HepG2 (cell line): Measurements from ENCODE around the gene ATP2B2. TPM values are rescaled to one million over a fixed set of nuclear protein-coding genes. Genes with fewer than 3 reads are reported as not detected.
A peak's percentile ranks its signal among the peaks of the same experiment; 100 is the strongest.

Experiments used
- ATAC-seq: fragments of 200-7000 bp; cut with Tn5 transposase; 3 replicates; pipeline ENCODE4 v1.9.1; 2020; ENCODE audit warnings: mild to moderate bottlenecking, moderate library complexity
- BruUV-seq: library from RNA; stranded (reverse); fragments of 400-500 nt; replicated peaks from 2 replicates; lab custom pipeline; 2021; lab: Mats Ljungman, UMichigan
- CTCF ChIA-PET: fragments of 300-600 bp; formaldehyde crosslinking; extraction: SDS; loops from one replicate; lab custom pipeline; 2021; ENCODE audit warnings: low total read pairs, inconsistent platforms, low intra/inter-chr PET ratio; lab: Yijun Ruan, JAX
- POLR2A ChIA-PET: fragments of 350-600 bp; sonication (Branson Sonifier 250); formaldehyde crosslinking; loops from one replicate; lab custom pipeline; 2020; ENCODE audit warnings: antibody characterized with exemption, inconsistent platforms; lab: Yijun Ruan, JAX
- DNase-seq: peaks from one replicate; pipeline ENCODE4 v3.0.0-alpha.2; 2015; ENCODE audit warnings: low spot score
- FAIRE-seq: peaks from 3 replicates; lab custom pipeline; 2011; peaks lifted over from hg19 to GRCh38; lab: Jason Lieb, UNC
- H2AFZ ChIP-seq: one replicate; pipeline ENCODE4 v1.6.1; 2011; ENCODE audit warnings: low read length, inconsistent platforms
- H3K27ac ChIP-seq: fragments of 300-600 bp; 3 replicates; pipeline ENCODE4 v1.8.0; 2011; ENCODE audit warnings: mixed run types, mild to moderate bottlenecking, mixed read lengths, low read length, inconsistent platforms; ENCODE audit not compliant: insufficient read depth; ENCODE audit errors: extremely low read length
- H3K27me3 ChIP-seq, 2 experiments: fragments of 200-600 bp in 1 of 2; 2 replicates in 1 of 2; 3 replicates in 1 of 2; pipeline versions ENCODE4 v1.6.0 to v1.8.0; 2011; ENCODE audit warnings: low read length in 2 of 2, mild to moderate bottlenecking in 2 of 2, moderate library complexity in 2 of 2, inconsistent platforms in 1 of 2; ENCODE audit not compliant: insufficient read depth in 2 of 2, control insufficient read depth in 1 of 2
- H3K36me3 ChIP-seq, 2 experiments: fragments of 200-600 bp in 1 of 2; replicated peaks in 1 of 2; 2 replicates in 1 of 2; 3 replicates in 1 of 2; pipeline versions ENCODE4 v1.5.1 to v1.8.0; 2011; ENCODE audit warnings: low read length in 2 of 2, inconsistent platforms in 1 of 2; ENCODE audit not compliant: insufficient read depth in 2 of 2, control insufficient read depth in 1 of 2
- H3K4me1 ChIP-seq: 2 replicates; pipeline ENCODE4 v1.5.1; 2012; ENCODE audit warnings: low read length, inconsistent platforms; ENCODE audit not compliant: insufficient read depth
- H3K4me2 ChIP-seq: 2 replicates; pipeline ENCODE4 v1.6.0; 2011; ENCODE audit warnings: low read depth, low read length, inconsistent platforms
- H3K4me3 ChIP-seq, 3 experiments: fragments of 200-600 bp in 1 of 3; sonication (generic), shearing (Covaris generic) in 1 of 3; replicated peaks in 1 of 3; 2 replicates each; pipeline ENCODE4 v1.5.1; 2011 to 2016; ENCODE audit warnings: low read length in 3 of 3, inconsistent platforms in 2 of 3, low read depth in 2 of 3, mild to moderate bottlenecking in 2 of 3, control low read depth in 1 of 3, mixed read lengths in 1 of 3; ENCODE audit not compliant: insufficient read depth in 1 of 3
- H3K79me2 ChIP-seq: one replicate; pipeline ENCODE4 v1.6.1; 2011; ENCODE audit warnings: low read length, inconsistent platforms; ENCODE audit not compliant: insufficient read depth
- H3K9ac ChIP-seq: 2 replicates; pipeline ENCODE4 v1.6.0; 2011; ENCODE audit warnings: mild to moderate bottlenecking, low read depth, low read length, inconsistent platforms; ENCODE audit not compliant: insufficient read depth
- H3K9me3 ChIP-seq: 2 replicates; pipeline ENCODE4 v1.5.1; 2012; ENCODE audit warnings: mild to moderate bottlenecking, low read length
- H4K20me1 ChIP-seq: 2 replicates; pipeline ENCODE4 v1.6.0; 2011; ENCODE audit warnings: inconsistent platforms, mild to moderate bottlenecking, low read length, moderate library complexity; ENCODE audit not compliant: insufficient read depth
- HNRNPK ChIP-seq: fragments of 200-400 bp; formaldehyde crosslinking; IDR thresholded peaks from 2 replicates; pipeline ENCODE4 v1.6.1; 2018; ENCODE audit warnings: low read length, low read depth, moderate library complexity, mild to moderate bottlenecking; ENCODE audit not compliant: poor library complexity, severe bottlenecking
- NKX3-1 ChIP-seq: sonication (generic); formaldehyde crosslinking; IDR thresholded peaks from 2 replicates; pipeline ENCODE4 v1.5.0; 2020; ENCODE audit warnings: missing genetic modification reagents
- PCBP1 ChIP-seq: fragments of 200-400 bp; formaldehyde crosslinking; IDR thresholded peaks from 2 replicates; pipeline ENCODE4 v1.6.1; 2017; ENCODE audit warnings: mild to moderate bottlenecking, low read depth, low read length, borderline replicate concordance
- ZBTB21 ChIP-seq: sonication (generic); formaldehyde crosslinking; IDR thresholded peaks from 2 replicates; pipeline ENCODE4 v1.4.0; 2020; ENCODE audit warnings: missing genetic modification reagents
- ZNF83 ChIP-seq: sonication (generic); formaldehyde crosslinking; IDR thresholded peaks from 2 replicates; pipeline ENCODE4 v1.4.0; 2020; ENCODE audit warnings: missing genetic modification reagents, mild to moderate bottlenecking, borderline replicate concordance
- whole genome bisulfite sequencing: methylation state at CpG from one replicate; pipeline ENCODE4 v1.1.6; 2017; ENCODE audit warnings: low lambda C conversion rate; 5-methylcytosine and 5-hydroxymethylcytosine counted together
- in situ Hi-C: cut with HindIII; loops from 2 replicates; pipeline ENCODE4 v1.10.0; 2017; ENCODE audit warnings: low pct_unique_long_range_greater_than_20kb; ENCODE audit not compliant: extremely low pct_ligation_motif_present
- intact Hi-C: fragments of 100-400 bp; cut with micrococcal nuclease; formaldehyde crosslinking; loops from one replicate; pipeline ENCODE4 v1.10.0; 2022; ENCODE audit not compliant: unreplicated experiment
- polyA plus RNA-seq, 8 experiments: library from polyadenylated mRNA; depleted of rRNA in 3 of 8; stranded (reverse) in 7 of 8; unstranded in 1 of 8; fragments of >200 nt; fragmentation: Illumina TruSeq in 4 of 8; extraction: Trizol in 4 of 8; gene quantifications; 2 replicates each; pipeline versions ENCODE4 v1.2.1 to v1.2.3, GENCODE V29; 2011 to 2016; ENCODE audit warnings: low read depth in 4 of 8, missing spikeins in 1 of 8, mixed read lengths in 1 of 8; ENCODE audit not compliant: insufficient read depth in 1 of 8
- total RNA-seq, 5 experiments: library from RNA; depleted of rRNA; stranded (reverse); fragments of >200 nt; fragmentation: Illumina TruSeq; extraction: Trizol; gene quantifications; 2 replicates each; pipeline ENCODE4 v1.2.3, GENCODE V29; 2016; ENCODE audit warnings: low read depth in 1 of 5
- TF ChIP-seq, protein P1 (sequence below): sonication (generic); formaldehyde crosslinking; IDR thresholded peaks from 2 replicates; pipeline ENCODE4 v1.5.0; 2020; ENCODE audit warnings: mild to moderate bottlenecking, missing genetic modification reagents, borderline replicate concordance
- TF ChIP-seq, protein P2 (sequence below): fragments of 450-650 bp; IDR thresholded peaks from 2 replicates; pipeline ENCODE4 v1.6.1; 2017
- TF ChIP-seq, protein P3 (sequence below): sonication (generic); formaldehyde crosslinking; IDR thresholded peaks from 2 replicates; pipeline ENCODE4 v1.5.1; 2020; ENCODE audit warnings: missing genetic modification reagents, mild to moderate bottlenecking, borderline replicate concordance
- TF ChIP-seq, protein P4 (sequence below): sonication (generic); formaldehyde crosslinking; IDR thresholded peaks from 2 replicates; pipeline ENCODE4 v1.4.0; 2020; ENCODE audit warnings: missing genetic modification reagents, low read depth, mild to moderate bottlenecking, borderline replicate concordance
- TF ChIP-seq, protein P5 (sequence below): sonication (generic); formaldehyde crosslinking; IDR thresholded peaks from 2 replicates; pipeline ENCODE4 v1.8.0; 2022; ENCODE audit warnings: mild to moderate bottlenecking, missing genetic modification reagents, moderate library complexity

ATP2B2 gene
- total and polyA plus RNA-seq, 2 of the 13 experiments (the other 11 are each of a cell fraction or from before 2014, with no cell fraction given) = 1.5 to 2.3 TPM

DNA sequence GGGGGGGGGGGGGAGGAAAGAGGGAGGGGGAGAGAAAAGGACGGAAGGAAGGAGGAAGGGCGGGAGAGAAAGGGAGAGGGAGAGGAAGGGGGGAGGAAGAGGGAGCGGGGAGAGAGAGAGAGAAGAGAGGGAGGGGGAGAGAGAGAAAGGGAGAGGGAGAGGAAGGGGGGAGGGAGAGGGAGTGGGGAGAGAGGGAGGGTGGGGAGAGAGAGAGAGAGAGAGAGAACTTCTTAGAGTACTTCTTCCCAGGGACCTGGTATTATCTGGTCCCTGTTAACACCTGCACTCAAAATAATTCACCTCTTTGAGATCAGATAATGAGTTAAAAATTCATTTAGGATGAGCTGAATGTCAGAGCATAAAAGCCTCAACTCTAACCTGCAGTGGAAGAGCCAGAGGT is 185.6 kb downstream of the ATP2B2 start:
- ATAC-seq = no peak
- POLR2A ChIA-PET = no interaction called here

DNA sequence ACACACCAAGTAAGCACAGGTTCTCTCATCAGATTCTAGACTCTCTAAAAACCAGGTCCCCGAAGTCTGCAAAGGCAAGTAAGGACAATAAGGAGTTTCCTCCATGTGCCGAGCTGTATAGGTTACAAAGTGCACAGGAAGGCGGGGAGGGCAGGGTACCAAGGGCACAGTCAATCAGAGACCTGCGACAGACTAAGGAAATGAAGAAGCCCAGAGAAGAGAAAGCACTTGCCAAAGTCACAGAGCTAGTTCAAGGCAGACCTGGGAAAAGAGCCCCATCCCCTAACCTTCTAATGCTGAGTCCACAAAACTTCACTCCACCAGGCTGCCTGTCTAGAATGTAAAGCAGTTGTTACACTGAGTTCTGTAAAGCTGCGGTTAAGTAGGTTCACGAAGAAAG is 186.1 kb downstream of the ATP2B2 start:
- Histone ChIP-seq H3K4me1 (peaks cover 64% of the 10 kb centered on the region), H3K79me2 (peaks cover 47% of the 10 kb centered on the region), H4K20me1 (peaks cover 14% of the 10 kb centered on the region), H3K9ac (peak overlapping the region; percentile 76), H3K4me3 (peak overlapping the region; percentile 75 to 95 (median 90)), H3K27ac (peak overlapping the region; percentile 69), H3K27me3 (no peaks in the 10 kb centered on the region; a peak in 1 of 5 replicates), H3K36me3 (peaks cover 20 to 41% of the 10 kb centered on the region in 2 experiments), H3K9me3 (no peaks in the 10 kb centered on the region), H3K4me2 (peak overlapping the region; percentile 95), H2AFZ (no peak overlapping the region)
- ATAC-seq (no peak), FAIRE-seq (peak; percentile 60), DNase-seq (no peak)
- POLR2A ChIA-PET = interaction anchor here (0.9 kb wide), 1 partner anchor 15 kb away, joined by 3 read pairs; no protein-coding TSS in a partner anchor
- CTCF ChIA-PET = no interaction called here
- 9% methylated on average over 6 of the region's 6 CpGs for WGBS
- TSS peak; percentile 44 for BruUV-seq
- intact Hi-C loops (no loop called here), in situ Hi-C loops (no loop called here)
- no peak for TF ChIP-seq ZBTB21 (CRISPR knock-in tag)
- TF ChIP-seq, protein P1, sequence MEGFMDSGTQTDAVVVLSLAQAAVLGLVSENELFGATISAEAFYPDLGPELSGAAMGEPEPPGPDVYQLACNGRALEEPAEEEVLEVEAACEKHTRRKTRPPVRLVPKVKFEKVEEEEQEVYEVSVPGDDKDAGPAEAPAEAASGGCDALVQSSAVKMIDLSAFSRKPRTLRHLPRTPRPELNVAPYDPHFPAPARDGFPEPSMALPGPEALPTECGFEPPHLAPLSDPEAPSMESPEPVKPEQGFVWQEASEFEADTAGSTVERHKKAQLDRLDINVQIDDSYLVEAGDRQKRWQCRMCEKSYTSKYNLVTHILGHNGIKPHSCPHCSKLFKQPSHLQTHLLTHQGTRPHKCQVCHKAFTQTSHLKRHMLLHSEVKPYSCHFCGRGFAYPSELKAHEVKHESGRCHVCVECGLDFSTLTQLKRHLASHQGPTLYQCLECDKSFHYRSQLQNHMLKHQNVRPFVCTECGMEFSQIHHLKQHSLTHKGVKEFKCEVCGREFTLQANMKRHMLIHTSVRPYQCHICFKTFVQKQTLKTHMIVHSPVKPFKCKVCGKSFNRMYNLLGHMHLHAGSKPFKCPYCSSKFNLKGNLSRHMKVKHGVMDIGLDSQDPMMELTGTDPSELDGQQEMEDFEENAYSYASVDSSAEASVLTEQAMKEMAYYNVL = no peak
- TF ChIP-seq, protein P2, sequence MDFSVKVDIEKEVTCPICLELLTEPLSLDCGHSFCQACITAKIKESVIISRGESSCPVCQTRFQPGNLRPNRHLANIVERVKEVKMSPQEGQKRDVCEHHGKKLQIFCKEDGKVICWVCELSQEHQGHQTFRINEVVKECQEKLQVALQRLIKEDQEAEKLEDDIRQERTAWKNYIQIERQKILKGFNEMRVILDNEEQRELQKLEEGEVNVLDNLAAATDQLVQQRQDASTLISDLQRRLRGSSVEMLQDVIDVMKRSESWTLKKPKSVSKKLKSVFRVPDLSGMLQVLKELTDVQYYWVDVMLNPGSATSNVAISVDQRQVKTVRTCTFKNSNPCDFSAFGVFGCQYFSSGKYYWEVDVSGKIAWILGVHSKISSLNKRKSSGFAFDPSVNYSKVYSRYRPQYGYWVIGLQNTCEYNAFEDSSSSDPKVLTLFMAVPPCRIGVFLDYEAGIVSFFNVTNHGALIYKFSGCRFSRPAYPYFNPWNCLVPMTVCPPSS = no peak
- TF ChIP-seq, protein P3, sequence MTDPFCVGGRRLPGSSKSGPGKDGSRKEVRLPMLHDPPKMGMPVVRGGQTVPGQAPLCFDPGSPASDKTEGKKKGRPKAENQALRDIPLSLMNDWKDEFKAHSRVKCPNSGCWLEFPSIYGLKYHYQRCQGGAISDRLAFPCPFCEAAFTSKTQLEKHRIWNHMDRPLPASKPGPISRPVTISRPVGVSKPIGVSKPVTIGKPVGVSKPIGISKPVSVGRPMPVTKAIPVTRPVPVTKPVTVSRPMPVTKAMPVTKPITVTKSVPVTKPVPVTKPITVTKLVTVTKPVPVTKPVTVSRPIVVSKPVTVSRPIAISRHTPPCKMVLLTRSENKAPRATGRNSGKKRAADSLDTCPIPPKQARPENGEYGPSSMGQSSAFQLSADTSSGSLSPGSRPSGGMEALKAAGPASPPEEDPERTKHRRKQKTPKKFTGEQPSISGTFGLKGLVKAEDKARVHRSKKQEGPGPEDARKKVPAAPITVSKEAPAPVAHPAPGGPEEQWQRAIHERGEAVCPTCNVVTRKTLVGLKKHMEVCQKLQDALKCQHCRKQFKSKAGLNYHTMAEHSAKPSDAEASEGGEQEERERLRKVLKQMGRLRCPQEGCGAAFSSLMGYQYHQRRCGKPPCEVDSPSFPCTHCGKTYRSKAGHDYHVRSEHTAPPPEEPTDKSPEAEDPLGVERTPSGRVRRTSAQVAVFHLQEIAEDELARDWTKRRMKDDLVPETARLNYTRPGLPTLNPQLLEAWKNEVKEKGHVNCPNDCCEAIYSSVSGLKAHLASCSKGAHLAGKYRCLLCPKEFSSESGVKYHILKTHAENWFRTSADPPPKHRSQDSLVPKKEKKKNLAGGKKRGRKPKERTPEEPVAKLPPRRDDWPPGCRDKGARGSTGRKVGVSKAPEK (CRISPR knock-in tag) = no peak
- TF ChIP-seq, protein P4, sequence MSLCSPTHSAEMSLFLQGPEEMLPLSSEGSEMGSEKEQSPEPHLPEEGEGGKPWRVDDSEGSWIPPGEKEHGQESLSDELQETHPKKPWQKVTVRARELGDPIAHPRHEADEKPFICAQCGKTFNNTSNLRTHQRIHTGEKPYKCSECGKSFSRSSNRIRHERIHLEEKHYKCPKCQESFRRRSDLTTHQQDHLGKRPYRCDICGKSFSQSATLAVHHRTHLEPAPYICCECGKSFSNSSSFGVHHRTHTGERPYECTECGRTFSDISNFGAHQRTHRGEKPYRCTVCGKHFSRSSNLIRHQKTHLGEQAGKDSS (CRISPR knock-in tag) = no peak
- TF ChIP-seq, protein P5, sequence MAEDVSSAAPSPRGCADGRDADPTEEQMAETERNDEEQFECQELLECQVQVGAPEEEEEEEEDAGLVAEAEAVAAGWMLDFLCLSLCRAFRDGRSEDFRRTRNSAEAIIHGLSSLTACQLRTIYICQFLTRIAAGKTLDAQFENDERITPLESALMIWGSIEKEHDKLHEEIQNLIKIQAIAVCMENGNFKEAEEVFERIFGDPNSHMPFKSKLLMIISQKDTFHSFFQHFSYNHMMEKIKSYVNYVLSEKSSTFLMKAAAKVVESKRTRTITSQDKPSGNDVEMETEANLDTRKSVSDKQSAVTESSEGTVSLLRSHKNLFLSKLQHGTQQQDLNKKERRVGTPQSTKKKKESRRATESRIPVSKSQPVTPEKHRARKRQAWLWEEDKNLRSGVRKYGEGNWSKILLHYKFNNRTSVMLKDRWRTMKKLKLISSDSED (CRISPR knock-in tag) = no peak
- TF ChIP-seq ZNF83 (CRISPR knock-in tag) = no peak

More for the DNA sequence above, 185.6 kb downstream of the ATP2B2 start:
- no TSS peak for BruUV-seq
- Histone ChIP-seq H3K27ac (peak overlapping the region; percentile 90), H3K4me3 (peak overlapping the region; percentile 90 to 95 (median 93)), H2AFZ (no peak overlapping the region), H3K9ac (peak overlapping the region; percentile 100), H3K4me2 (peak overlapping the region; percentile 70), H3K79me2 (peaks cover 43% of the 10 kb centered on the region), H3K27me3 (no peaks in the 10 kb centered on the region; a peak in 1 of 5 replicates), H3K4me1 (peaks cover 59% of the 10 kb centered on the region), H3K36me3 (peaks cover 16 to 35% of the 10 kb centered on the region in 2 experiments), H4K20me1 (peaks cover 14% of the 10 kb centered on the region), H3K9me3 (no peaks in the 10 kb centered on the region)
- TF ChIP-seq PCBP1 (0 out of 2 replicates have a peak, but pooled peaks have one; percentile 36), HNRNPK (peak; percentile 82), NKX3-1 (CRISPR knock-in tag) (no peak)
- FAIRE-seq (no peak), DNase-seq (no peak)
- in situ Hi-C loops (no loop called here), intact Hi-C loops (no loop called here)
- 4% methylated on average over 3 of the region's 3 CpGs for WGBS
- CTCF ChIA-PET = no interaction called here
